Panc1 (cell line): ENCODE data around the gene OTUD4.

Source experiments
- POLR2AphosphoS5 ChIP-seq: IDR thresholded peaks from 2 replicates; pipeline ENCODE4 v1.6.1; 2012; ENCODE audit warnings: mild to moderate bottlenecking, low read depth, low read length, moderate library complexity
- SIN3A ChIP-seq: IDR thresholded peaks from 2 replicates; pipeline ENCODE4 v1.6.1; 2012; ENCODE audit warnings: low read depth, mild to moderate bottlenecking, low read length, moderate library complexity, borderline replicate concordance; ENCODE audit not compliant: insufficient read depth
- TCF7L2 ChIP-seq: IDR thresholded peaks from 2 replicates; pipeline ENCODE4 v1.6.1; 2011; ENCODE audit warnings: mild to moderate bottlenecking, low read depth, low read length, inconsistent platforms
- TF ChIP-seq, protein P1 (sequence below): fragments of 450-650 bp; IDR thresholded peaks from 2 replicates; pipeline ENCODE4 v1.5.1; 2017; ENCODE audit warnings: mild to moderate bottlenecking
- TF ChIP-seq, protein P2 (sequence below), 2 experiments: IDR thresholded peaks; 2 replicates each; pipeline ENCODE4 v1.6.1; 2011 to 2012; ENCODE audit warnings: low read depth in 2 of 2, control low read depth in 1 of 2, low read length in 1 of 2, mild to moderate bottlenecking in 1 of 2, moderate library complexity in 1 of 2; ENCODE audit not compliant: insufficient read depth in 1 of 2

DNA sequence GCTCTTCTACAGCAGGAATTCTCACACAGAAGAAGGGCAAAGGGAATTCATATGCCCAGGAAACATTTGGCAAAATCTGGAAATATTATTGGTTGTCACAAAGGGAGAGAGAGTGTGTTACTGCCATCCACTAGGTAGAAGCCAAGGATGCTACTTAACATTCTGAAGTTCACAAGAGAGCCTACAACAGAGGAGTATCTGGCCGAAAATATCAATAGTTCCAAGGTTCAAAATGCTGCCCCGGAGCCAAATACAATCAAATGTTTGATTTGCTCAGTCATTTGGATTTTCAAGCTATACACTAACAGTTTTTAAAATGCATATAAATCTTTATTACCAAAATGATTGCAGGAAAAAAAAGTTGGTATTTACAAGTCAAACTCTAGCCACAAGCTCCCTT is 18.8 kb downstream of the OTUD4 start:
- TF ChIP-seq, protein P1, sequence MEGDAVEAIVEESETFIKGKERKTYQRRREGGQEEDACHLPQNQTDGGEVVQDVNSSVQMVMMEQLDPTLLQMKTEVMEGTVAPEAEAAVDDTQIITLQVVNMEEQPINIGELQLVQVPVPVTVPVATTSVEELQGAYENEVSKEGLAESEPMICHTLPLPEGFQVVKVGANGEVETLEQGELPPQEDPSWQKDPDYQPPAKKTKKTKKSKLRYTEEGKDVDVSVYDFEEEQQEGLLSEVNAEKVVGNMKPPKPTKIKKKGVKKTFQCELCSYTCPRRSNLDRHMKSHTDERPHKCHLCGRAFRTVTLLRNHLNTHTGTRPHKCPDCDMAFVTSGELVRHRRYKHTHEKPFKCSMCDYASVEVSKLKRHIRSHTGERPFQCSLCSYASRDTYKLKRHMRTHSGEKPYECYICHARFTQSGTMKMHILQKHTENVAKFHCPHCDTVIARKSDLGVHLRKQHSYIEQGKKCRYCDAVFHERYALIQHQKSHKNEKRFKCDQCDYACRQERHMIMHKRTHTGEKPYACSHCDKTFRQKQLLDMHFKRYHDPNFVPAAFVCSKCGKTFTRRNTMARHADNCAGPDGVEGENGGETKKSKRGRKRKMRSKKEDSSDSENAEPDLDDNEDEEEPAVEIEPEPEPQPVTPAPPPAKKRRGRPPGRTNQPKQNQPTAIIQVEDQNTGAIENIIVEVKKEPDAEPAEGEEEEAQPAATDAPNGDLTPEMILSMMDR = no peak
- TF ChIP-seq POLR2AphosphoS5 = no peak
- TF ChIP-seq TCF7L2 = no peak
- TF ChIP-seq, protein P2, sequence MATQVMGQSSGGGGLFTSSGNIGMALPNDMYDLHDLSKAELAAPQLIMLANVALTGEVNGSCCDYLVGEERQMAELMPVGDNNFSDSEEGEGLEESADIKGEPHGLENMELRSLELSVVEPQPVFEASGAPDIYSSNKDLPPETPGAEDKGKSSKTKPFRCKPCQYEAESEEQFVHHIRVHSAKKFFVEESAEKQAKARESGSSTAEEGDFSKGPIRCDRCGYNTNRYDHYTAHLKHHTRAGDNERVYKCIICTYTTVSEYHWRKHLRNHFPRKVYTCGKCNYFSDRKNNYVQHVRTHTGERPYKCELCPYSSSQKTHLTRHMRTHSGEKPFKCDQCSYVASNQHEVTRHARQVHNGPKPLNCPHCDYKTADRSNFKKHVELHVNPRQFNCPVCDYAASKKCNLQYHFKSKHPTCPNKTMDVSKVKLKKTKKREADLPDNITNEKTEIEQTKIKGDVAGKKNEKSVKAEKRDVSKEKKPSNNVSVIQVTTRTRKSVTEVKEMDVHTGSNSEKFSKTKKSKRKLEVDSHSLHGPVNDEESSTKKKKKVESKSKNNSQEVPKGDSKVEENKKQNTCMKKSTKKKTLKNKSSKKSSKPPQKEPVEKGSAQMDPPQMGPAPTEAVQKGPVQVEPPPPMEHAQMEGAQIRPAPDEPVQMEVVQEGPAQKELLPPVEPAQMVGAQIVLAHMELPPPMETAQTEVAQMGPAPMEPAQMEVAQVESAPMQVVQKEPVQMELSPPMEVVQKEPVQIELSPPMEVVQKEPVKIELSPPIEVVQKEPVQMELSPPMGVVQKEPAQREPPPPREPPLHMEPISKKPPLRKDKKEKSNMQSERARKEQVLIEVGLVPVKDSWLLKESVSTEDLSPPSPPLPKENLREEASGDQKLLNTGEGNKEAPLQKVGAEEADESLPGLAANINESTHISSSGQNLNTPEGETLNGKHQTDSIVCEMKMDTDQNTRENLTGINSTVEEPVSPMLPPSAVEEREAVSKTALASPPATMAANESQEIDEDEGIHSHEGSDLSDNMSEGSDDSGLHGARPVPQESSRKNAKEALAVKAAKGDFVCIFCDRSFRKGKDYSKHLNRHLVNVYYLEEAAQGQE (IDR thresholded peaks at IDR 0.05; ENCODE audit: insufficient read depth in 1 of 2, low read depth in 2 of 2, low read length in 1 of 2) = no peak
- no peak for TF ChIP-seq SIN3A
